ENCODE measurements around the gene SLC8A1.

GRCh38 chr2:40448476-40449079 is 3.3 kb downstream of the SLC8A1 start:
- TF ChIP-seq CTCF (IDR thresholded peaks at IDR 0.05) (peak in 2 of 3 experiments; percentile 21 to 39), POLR2A (IDR thresholded peaks at IDR 0.05) (no peak)

All from testis (tissue), 2 donors.